Activated naive CD8-positive, alpha-beta T cell treated with anti-CD3 and anti-CD28 coated beads for 36 hours (primary cell): ENCODE data around the gene UNG. TPM values are rescaled to one million over a fixed set of nuclear protein-coding genes. Genes with fewer than 3 reads are reported as not detected.
"Not testable (repeated sequence)": the region's sequence is repeated elsewhere in the genome, so short reads cannot be mapped to it uniquely, and the experiment has no call there.

Source experiments
- DNase-seq: peaks from one replicate; pipeline ENCODE4 v3.0.0; 2021
- H3K27ac Mint-ChIP-seq: one replicate; pipeline ENCODE4 v1.8.0; 2022; ENCODE audit warnings: mild to moderate bottlenecking, moderate library complexity, mixed read lengths
- H3K27me3 Mint-ChIP-seq: one replicate; pipeline ENCODE4 v1.8.0; 2022; ENCODE audit warnings: mild to moderate bottlenecking, mixed read lengths
- H3K36me3 Mint-ChIP-seq: one replicate; pipeline ENCODE4 v1.8.0; 2021; ENCODE audit warnings: mild to moderate bottlenecking, mixed read lengths
- H3K4me1 Mint-ChIP-seq: one replicate; pipeline ENCODE4 v1.8.0; 2021; ENCODE audit warnings: mixed read lengths
- H3K4me3 Mint-ChIP-seq: one replicate; pipeline ENCODE4 v1.8.0; 2022; ENCODE audit warnings: mild to moderate bottlenecking, moderate library complexity, mixed read lengths
- H3K9me3 Mint-ChIP-seq: one replicate; pipeline ENCODE4 v1.8.0; 2022; ENCODE audit warnings: mixed read lengths
- total RNA-seq, 2 experiments: library from RNA; stranded (reverse); gene quantifications; one replicate each; pipeline ENCODE4 v1.2.3, GENCODE V29; 2021

The UNG gene
- total RNA-seq = 10 to 100 TPM; 90.2 to 99.1 TPM

DNA sequence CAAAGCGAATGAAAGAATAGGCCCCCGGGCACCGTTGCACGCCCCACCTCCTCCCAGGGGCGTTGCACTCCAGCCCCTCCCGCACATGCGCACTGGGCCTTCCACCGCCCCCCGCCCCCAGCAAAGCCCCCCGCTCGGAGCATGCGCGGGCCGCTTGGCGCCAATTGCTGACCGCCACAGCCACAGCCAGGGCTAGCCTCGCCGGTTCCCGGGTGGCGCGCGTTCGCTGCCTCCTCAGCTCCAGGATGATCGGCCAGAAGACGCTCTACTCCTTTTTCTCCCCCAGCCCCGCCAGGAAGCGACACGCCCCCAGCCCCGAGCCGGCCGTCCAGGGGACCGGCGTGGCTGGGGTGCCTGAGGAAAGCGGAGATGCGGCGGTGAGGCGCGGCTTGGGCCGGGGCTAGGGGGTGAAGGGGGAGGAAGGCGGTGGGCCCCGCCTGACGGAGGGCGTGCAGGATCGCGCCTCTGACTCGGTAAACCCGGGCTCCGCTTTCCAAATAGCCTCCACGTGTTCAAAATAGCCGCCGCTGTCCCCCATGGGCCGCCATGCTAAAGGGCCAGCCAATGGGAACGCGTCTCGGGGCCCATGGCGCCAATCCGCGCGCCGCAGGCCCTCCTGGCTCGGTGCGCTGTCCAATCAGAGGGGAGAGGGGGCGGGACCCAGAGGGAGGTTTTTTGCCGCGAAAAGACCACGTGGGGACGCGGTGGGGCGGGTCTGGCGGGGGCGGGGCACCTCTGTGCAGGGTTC is at the start of gene UNG:
UNG (plus strand) TSS at position 163 of the 748 bp plus-strand sequence; CDS start at position 246, 83 bp downstream.
- Mint-ChIP-seq H3K27me3 (no peaks in the 10 kb centered on the region), H3K4me1 (peaks cover 26% of the 10 kb centered on the region), H3K27ac (peak within 1 kb of the TSS; percentile 90), H3K36me3 (peaks cover 29% of the 10 kb centered on the region), H3K4me3 (peak within 1 kb of the TSS; percentile 87), H3K9me3 (no peaks in the 10 kb centered on the region)
- DNase-seq = peak; percentile 96

DNA sequence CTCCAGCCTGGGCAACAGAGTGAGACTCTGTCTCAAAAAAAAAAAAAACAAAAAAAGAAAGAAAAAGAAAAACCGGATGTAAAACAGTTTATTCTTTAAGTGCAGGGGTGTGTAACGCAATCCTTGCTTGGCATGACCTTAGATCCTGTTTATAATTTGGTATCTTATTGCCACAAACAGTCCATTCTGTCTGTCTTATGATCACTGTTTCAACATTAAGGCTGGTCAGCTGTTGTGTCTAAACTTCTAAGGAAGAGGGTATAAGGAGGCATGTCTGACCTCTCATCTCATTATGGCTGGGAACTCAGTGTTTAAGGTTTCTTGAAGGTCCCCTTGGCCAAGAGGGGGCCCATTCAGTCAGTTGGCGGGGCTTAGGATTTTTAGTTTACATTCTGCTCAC is 48.7 kb upstream of the UNG start:
- not testable (repeated sequence) for H3K9me3 Mint-ChIP-seq, H3K27me3 Mint-ChIP-seq, H3K4me3 Mint-ChIP-seq, H3K36me3 Mint-ChIP-seq, DNase-seq, H3K27ac Mint-ChIP-seq, H3K4me1 Mint-ChIP-seq

DNA sequence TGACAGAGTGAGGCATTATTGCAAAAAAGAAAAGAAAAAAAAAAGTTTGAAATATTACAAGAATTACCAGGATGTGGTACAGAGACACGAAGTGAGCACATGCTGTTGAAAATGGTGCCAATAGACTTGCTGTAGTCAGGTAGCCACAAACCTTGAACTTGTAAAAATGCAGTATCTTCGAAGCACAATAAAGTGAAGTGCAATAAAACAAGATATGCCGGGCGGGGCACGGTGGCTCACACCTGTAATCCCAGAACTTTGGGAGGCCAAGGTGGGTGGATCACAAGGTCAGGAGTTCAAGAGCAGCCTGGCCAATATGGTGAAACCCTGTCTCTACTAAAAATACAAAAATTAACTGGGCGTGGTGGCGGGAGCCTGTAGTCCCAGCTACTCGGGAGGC is 47.6 kb upstream of the UNG start:
- DNase-seq, H3K4me1 Mint-ChIP-seq, H3K4me3 Mint-ChIP-seq, H3K27me3 Mint-ChIP-seq, H3K27ac Mint-ChIP-seq, H3K9me3 Mint-ChIP-seq, H3K36me3 Mint-ChIP-seq: not testable (repeated sequence)

DNA sequence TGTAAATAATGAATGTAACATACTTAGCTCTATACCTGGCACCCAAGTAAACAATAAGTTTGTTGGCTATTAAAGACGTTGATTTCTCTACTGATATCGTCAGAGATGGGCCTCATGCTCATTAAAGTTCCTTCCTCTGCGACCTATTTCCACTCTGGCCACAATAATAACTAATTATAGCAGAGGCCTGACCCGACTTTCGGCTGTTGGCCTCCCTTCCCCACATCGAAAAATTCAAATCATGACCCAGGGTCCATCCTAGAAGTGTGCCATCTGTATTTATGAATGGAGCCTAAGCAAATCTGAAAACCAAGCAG is 45.3 kb upstream of the UNG start:
- Mint-ChIP-seq H3K27ac (peak overlapping the region; percentile 97), H3K27me3 (no peaks in the 10 kb centered on the region), H3K36me3 (peaks cover 4% of the 10 kb centered on the region), H3K4me3 (peak overlapping the region; percentile 91), H3K9me3 (no peaks in the 10 kb centered on the region), H3K4me1 (peaks cover 2% of the 10 kb centered on the region)
- DNase-seq = no peak

DNA sequence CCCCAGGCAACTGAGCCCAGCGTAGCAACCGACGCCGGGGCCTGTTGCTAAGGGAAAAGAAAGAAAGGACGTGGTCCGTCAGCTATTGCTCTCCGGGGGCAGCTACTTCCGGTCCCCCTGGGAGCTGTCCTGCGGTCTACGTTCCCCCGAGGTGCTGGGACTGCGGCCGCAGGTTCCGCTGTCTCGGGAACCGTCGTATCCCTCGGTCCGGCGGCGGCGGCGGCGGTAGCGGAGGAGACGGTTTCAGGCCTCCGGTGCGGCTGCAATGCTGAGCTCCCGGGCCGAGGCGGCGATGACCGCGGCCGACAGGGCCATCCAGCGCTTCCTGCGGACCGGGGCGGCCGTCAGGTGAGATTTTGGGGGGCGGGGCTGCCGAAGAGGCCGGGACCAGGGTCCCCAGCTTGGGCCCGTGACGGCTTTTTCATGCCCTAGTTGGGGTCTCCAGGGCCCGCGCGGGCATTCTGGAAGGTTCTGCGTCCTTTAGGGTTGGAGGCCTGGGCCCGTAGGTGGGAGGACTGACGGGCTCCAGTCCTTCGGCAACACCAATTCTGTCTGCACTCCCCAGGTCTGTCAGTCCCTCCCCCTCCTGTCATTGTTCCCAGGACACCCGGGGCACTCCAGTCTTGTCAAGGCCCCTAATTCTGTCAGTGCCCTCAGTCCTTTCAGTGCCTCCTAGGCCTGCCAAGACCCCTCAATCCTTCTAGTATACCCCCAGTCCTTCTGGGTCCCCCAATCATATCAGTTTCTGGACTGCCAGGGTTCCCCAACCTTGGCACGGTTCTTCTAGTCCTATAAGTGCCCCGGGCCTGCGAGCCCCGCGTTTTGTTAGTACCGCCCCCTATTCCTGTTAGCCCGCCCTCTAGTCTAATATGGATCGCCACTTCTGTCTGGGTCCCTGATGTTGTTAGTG is 44.7 kb upstream of the UNG start, which contains the start of gene USP30:
USP30 (plus strand) TSS at position 163 of the 910 bp plus-strand sequence; CDS start at position 266, 103 bp downstream.
- peak within 1 kb of the TSS; percentile 97 for H3K27ac Mint-ChIP-seq
- no peaks in the 10 kb centered on the region for H3K4me1 Mint-ChIP-seq
- no peaks in the 10 kb centered on the region for H3K9me3 Mint-ChIP-seq
- DNase-seq = peak; percentile 83
- H3K27me3 Mint-ChIP-seq = no peaks in the 10 kb centered on the region
- H3K4me3 Mint-ChIP-seq = peak within 1 kb of the TSS; percentile 91
- H3K36me3 Mint-ChIP-seq = peaks cover 4% of the 10 kb centered on the region

DNA sequence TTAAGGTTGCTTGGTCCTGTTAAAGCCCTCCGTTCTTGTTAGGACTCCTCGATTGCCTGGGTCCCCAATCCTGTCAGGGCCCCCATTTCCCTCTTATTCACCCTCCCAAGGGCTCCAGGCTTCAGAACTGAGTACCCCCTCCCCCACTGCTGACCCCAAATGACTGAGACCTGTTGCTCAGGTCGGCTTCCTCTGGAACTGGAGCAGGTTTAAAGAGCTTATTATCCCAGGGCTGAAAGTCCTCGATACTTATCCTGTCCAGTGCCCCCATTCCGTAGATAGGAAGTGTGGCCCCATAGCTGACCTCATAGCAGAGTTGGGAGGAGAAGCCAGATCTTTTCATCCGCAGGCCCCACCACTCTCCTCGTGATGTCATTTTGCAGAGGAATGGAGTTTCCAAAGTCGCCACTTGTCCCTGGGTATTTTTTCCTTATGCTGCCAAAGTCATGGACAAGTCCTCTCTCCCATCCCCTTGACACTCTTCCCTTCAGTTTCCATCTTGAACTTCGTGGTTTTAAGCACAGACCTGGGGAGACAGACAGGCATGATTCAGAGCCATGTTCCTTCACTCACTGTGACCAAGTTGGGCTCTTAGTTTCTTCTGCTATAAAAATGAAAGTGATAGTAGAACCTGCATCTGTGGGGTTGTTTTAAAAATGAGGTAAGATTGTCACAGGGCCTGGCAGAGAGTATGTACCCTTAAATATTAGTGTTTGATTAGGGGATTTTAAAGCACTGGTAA is 43.8 kb upstream of the UNG start:
- peaks cover 4% of the 10 kb centered on the region for H3K36me3 Mint-ChIP-seq
- H3K4me1 Mint-ChIP-seq = no peaks in the 10 kb centered on the region
- peak; percentile 38 for DNase-seq
- peak overlapping the region; percentile 91 for H3K4me3 Mint-ChIP-seq
- H3K27ac Mint-ChIP-seq = peak overlapping the region; percentile 97
- H3K9me3 Mint-ChIP-seq = no peaks in the 10 kb centered on the region
- no peaks in the 10 kb centered on the region for H3K27me3 Mint-ChIP-seq

DNA sequence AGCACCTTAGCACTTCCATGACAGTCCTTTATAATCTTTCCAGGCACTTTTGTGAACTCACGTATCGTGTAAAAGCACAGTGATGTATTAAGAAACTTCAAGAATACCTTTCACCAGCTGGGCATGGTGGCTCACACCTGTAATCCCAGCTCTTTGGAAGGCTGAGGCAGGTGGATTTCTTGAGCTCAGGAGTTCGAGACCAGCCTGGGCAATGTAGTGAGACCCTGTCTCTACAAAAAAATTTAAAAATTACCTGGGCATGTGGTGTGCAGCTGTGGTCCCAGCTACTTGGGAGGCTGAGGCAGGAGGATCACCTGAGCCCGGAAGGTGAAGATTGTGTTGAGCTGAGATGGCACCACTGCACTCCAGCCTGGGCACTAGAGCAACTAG is 43.3 kb upstream of the UNG start:
- H3K27me3 Mint-ChIP-seq, H3K4me1 Mint-ChIP-seq, DNase-seq, H3K9me3 Mint-ChIP-seq, H3K36me3 Mint-ChIP-seq: not testable (repeated sequence)
- Mint-ChIP-seq H3K4me3 (peak overlapping the region; percentile 91), H3K27ac (peak overlapping the region; percentile 97)

DNA sequence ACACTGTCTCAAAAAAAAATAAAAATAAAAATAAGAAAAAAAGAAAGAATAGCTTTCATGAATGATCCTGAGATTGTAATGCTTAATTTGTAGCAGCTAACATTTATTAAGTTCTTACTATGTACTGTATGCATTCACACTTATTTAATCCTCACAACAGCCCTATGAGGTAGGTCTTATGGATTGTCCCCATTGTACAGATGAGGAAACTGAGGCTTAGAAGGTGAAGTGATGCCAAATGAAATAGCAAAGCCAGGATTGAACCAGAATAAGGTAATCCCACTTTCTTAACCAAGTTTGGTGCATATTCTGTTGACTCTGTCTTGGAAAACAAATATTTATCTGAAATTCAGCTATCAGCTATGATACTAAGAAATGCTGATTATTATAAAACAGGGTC is 42.9 kb upstream of the UNG start:
- Mint-ChIP-seq H3K4me3 (no peak overlapping the region), H3K27ac (peak overlapping the region; percentile 97), H3K27me3 (no peaks in the 10 kb centered on the region), H3K36me3 (peaks cover 4% of the 10 kb centered on the region), H3K4me1 (no peaks in the 10 kb centered on the region), H3K9me3 (no peaks in the 10 kb centered on the region)
- DNase-seq = no peak

DNA sequence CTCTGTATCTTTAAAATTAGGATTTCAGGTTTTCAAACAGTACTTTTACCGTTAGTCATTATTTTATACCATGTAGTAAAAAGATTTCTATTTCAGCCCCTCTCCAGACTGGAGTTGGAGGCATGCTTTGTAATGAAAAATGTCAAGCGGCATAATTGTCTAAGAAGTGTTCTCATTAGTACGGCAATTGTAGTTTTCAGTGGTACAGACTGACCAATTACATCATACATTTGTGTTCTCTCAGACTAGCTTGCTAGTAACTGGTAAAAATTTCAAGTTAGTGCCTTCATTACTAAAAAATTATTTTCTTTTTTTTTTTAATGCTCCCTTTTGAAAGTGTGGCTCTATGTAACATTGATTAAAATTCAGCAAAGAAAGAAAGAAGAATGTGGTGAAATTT is 40.5 kb upstream of the UNG start:
- DNase-seq = no peak
- Mint-ChIP-seq H3K36me3 (peaks cover 4% of the 10 kb centered on the region), H3K27me3 (no peaks in the 10 kb centered on the region), H3K9me3 (no peaks in the 10 kb centered on the region), H3K27ac (no peak overlapping the region), H3K4me1 (no peaks in the 10 kb centered on the region), H3K4me3 (no peak overlapping the region)

DNA sequence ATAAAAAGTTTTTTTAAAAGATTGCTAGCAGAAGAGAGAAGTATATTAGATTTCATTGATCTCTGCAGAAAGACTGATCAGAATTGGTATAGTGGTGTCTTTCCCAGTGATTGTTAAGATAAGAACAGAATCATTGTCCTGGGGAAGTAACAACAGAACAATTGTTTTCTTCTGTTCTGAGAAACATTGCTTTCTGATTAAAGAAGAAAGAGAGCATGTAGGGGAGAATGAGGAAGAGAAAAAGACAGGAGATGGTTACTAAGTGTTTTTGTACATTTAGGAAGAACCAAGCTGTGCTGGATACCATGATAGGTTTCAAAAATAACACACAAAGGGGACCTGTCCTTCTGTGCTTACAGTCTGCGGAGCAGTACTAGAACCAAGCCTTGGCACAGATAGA is 40.0 kb upstream of the UNG start:
- Mint-ChIP-seq H3K9me3 (no peaks in the 10 kb centered on the region), H3K4me1 (no peaks in the 10 kb centered on the region), H3K4me3 (no peak overlapping the region), H3K27me3 (no peaks in the 10 kb centered on the region), H3K36me3 (no peaks in the 10 kb centered on the region), H3K27ac (no peak overlapping the region)
- DNase-seq = no peak

DNA sequence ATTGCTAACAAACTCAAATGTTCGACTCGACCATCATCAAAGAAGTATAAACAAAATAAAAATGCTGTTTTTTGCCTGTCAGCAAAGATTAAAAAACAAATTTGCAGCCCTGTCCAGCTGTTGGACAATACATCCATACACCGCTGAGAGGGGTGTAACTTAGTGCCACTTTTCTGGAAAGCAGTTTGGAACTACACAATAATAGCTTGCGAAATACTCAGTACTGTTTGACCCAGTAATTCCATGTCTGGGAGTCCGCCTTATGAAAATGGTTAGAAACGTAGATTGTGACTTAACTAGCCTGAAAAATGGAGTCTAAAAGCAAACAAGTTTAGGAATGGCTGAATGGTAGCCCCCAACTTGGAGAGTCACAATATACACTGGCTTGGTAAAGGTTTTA is 38.6 kb upstream of the UNG start:
- H3K27ac Mint-ChIP-seq = no peak overlapping the region
- no peaks in the 10 kb centered on the region for H3K9me3 Mint-ChIP-seq
- DNase-seq = no peak
- no peaks in the 10 kb centered on the region for H3K27me3 Mint-ChIP-seq
- H3K36me3 Mint-ChIP-seq = peaks cover 4% of the 10 kb centered on the region
- H3K4me1 Mint-ChIP-seq = peaks cover 3% of the 10 kb centered on the region
- H3K4me3 Mint-ChIP-seq = no peak overlapping the region

DNA sequence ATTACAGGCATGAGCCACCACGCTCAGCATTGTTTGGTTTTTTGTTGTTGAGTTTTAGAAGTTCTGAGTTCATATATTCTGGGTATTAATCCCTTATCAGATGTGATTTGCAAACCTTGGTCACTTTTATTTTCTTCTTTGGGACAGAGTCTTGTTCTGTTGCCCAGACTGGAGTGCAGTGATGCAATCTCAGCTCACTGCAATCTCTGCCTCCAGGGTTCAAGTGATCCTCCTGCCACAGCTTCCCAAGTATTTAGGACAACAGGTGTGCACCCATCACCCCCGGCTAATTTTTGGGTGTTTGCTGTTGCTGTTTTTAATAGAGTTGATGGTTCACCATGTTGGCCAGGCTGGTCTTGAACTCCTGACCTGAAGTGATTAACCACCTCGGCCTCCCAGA is 33.3 kb upstream of the UNG start:
- Mint-ChIP-seq H3K36me3 (peaks cover 6% of the 10 kb centered on the region), H3K9me3 (no peaks in the 10 kb centered on the region), H3K4me3 (no peak overlapping the region), H3K4me1 (peaks cover 3% of the 10 kb centered on the region), H3K27ac (no peak overlapping the region), H3K27me3 (no peaks in the 10 kb centered on the region)
- no peak for DNase-seq

DNA sequence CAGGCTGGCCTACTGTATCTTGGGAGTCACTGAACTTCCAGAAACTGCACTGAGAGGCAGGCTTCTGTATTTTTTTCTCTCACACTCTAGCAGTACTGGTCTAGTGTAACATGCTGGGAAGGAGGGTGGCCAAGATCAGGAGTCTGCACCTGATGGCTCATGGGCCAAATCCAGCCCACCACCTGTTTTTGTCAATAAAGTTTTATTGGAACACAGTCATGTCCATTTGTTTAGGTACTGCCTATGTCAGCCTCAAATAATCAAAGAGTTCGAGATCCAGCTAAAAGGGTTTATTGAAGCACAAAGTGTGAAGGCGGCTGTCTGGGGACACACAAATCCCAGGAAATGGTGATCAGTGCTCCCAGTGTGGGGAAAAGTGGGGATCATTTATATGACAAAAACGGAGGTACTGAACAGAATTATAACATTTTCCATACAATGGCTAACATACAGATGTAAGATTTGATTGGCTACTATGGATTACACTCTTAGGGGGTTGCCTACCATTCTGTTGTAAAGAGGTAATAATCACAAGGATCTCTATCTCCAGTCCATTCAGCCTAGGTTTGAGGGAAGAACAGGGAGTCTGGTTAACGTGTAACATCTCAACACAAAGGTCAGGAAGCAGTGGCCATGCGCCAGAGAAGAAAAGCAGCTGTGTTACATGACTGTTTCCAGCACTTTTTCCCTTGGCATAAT is 32.1 kb upstream of the UNG start:
- no peaks in the 10 kb centered on the region for H3K27me3 Mint-ChIP-seq
- H3K9me3 Mint-ChIP-seq = no peaks in the 10 kb centered on the region
- H3K36me3 Mint-ChIP-seq = peaks cover 6% of the 10 kb centered on the region
- peaks cover 3% of the 10 kb centered on the region for H3K4me1 Mint-ChIP-seq
- no peak overlapping the region for H3K4me3 Mint-ChIP-seq
- no peak for DNase-seq
- H3K27ac Mint-ChIP-seq = no peak overlapping the region

DNA sequence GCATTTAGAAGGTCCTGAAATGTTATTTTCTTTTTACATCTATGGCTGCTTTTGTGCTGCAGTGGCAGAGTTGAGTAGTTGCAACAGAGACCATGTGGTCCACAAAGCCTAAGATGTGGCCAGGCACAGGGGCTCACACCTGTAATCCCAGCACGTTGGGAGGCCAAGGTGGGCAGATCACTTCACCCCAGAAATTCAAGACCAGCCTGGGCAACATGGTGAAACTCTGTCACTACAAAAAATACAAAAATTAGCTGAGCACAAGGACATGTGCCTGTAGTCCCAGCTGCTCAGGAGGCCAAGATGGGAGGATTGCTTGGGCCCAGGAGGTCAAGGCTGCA is 31.6 kb upstream of the UNG start:
- Mint-ChIP-seq H3K4me3 (no peak overlapping the region), H3K36me3 (peaks cover 6% of the 10 kb centered on the region), H3K27me3 (no peaks in the 10 kb centered on the region), H3K4me1 (peaks cover 3% of the 10 kb centered on the region), H3K9me3 (no peaks in the 10 kb centered on the region), H3K27ac (no peak overlapping the region)
- no peak for DNase-seq
